PFSK-1 (cell line): ENCODE results near the gene STEAP2.

Source experiments
- FOXP2 ChIP-seq: optimal IDR thresholded peaks from 2 replicates; pipeline ENCODE3; 2011; ENCODE audit warnings: borderline replicate concordance, control low read depth, inconsistent platforms; ENCODE audit not compliant: insufficient read depth; ENCODE audit errors: extremely low read length, extremely low read depth
- POLR2AphosphoS5 ChIP-seq: IDR thresholded peaks from 2 replicates; pipeline ENCODE4 v1.6.1; 2012; ENCODE audit warnings: low read depth, mild to moderate bottlenecking, control low read depth, low read length, moderate library complexity
- SIN3A ChIP-seq: IDR thresholded peaks from 2 replicates; pipeline ENCODE4 v1.6.1; 2012; ENCODE audit warnings: mild to moderate bottlenecking, low read length, moderate library complexity, borderline replicate concordance; ENCODE audit not compliant: insufficient read depth
- TAF1 ChIP-seq: IDR thresholded peaks from 2 replicates; pipeline ENCODE4 v1.6.1; 2012; ENCODE audit warnings: low read length, control low read depth, borderline replicate concordance; ENCODE audit not compliant: insufficient read depth
- TF ChIP-seq, protein P1 (sequence below), 2 experiments: IDR thresholded peaks; 2 replicates each; pipeline versions ENCODE4 v1.6.1 to v1.8.0; 2011 to 2012; ENCODE audit warnings: low read depth in 2 of 2, low read length in 2 of 2, control low read depth in 1 of 2, inconsistent platforms in 1 of 2, mild to moderate bottlenecking in 1 of 2, moderate library complexity in 1 of 2; ENCODE audit not compliant: insufficient read depth in 1 of 2

DNA sequence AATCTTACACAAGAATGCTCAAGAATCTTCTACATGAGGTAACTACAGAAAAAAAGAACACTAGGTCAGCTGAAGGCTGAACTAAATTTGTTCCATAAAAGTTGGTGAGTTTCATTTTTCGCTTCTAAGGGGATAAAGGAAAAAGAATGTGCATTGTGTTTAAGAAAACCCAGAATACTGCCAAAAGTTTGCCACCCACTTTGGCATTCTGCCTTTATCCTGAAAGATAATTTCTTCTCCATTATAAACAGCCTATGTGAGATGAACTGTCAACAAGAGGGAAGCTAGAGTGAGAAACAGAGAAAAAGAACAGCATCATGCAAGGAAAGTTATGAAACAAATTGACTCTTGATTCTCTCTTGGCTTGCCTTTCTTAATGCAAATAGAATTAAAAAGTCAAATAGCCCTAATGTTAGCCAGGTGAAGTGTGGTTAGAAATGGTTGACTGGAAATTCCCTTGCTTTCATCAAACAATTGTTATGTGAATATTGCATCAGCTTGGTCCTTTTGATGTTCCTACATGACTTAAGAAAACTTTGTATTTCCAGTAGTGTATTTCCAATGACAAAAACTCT, 31.4 kb upstream of the STEAP2 start:
- TF ChIP-seq POLR2AphosphoS5 (no peak), TAF1 (no peak), SIN3A (no peak), FOXP2 (no peak)
- TF ChIP-seq, protein P1, sequence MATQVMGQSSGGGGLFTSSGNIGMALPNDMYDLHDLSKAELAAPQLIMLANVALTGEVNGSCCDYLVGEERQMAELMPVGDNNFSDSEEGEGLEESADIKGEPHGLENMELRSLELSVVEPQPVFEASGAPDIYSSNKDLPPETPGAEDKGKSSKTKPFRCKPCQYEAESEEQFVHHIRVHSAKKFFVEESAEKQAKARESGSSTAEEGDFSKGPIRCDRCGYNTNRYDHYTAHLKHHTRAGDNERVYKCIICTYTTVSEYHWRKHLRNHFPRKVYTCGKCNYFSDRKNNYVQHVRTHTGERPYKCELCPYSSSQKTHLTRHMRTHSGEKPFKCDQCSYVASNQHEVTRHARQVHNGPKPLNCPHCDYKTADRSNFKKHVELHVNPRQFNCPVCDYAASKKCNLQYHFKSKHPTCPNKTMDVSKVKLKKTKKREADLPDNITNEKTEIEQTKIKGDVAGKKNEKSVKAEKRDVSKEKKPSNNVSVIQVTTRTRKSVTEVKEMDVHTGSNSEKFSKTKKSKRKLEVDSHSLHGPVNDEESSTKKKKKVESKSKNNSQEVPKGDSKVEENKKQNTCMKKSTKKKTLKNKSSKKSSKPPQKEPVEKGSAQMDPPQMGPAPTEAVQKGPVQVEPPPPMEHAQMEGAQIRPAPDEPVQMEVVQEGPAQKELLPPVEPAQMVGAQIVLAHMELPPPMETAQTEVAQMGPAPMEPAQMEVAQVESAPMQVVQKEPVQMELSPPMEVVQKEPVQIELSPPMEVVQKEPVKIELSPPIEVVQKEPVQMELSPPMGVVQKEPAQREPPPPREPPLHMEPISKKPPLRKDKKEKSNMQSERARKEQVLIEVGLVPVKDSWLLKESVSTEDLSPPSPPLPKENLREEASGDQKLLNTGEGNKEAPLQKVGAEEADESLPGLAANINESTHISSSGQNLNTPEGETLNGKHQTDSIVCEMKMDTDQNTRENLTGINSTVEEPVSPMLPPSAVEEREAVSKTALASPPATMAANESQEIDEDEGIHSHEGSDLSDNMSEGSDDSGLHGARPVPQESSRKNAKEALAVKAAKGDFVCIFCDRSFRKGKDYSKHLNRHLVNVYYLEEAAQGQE (IDR thresholded peaks at IDR 0.05; ENCODE audit: insufficient read depth in 1 of 2, low read depth in 2 of 2, low read length in 2 of 2) = no peak
